Measurements from ENCODE around the gene CCL26. TPM values are rescaled to one million over a fixed set of nuclear protein-coding genes. Genes with fewer than 3 reads are reported as not detected.
"Not testable (repeated sequence)": the region's sequence is repeated elsewhere in the genome, so short reads cannot be mapped to it uniquely, and the experiment has no call there.

The CCL26 gene
- total RNA-seq, 1 donor from 2014 or later, result 0.59 TPM

DNA sequence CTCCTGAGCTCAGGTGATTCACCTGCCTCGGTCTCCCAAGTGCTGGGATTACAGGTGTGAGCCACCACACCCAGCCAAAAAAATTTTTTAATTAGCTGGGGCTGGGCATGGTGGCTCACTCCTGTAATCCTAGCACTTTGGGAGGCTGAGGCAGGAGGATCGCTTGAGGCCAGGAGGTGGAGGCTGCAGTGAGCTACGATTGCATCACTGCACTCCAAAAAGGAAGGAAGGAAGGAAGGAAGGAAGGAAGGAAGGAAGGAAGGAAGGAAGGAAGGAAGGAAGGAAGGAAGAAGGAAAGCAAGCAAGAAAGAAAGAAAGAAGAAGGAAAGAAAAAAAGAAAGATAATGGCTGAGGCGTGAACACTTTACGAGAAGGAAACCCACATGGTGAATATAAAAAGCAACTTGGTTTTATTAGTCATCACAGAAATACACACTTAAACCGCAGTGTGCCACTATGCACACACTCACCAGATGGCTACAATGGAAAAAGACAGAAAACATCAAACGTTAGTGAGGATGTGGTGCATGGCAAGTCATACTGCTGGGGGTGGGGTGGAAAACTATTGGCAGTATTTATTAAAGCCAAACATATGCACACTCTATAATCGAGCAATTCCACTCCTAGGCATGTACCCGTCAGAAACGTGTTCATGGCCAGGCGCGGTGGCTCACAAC is 4.4 kb upstream of the CCL26 start:
- Mint-ChIP-seq H3K4me3 (ENCODE audit: unreplicated experiment) (no peak overlapping the region), H3K36me3 (ENCODE audit: low read depth, unreplicated experiment) (no peaks in the 10 kb centered on the region), H3K27me3 (ENCODE audit: unreplicated experiment) (peaks cover 4% of the 10 kb centered on the region), H3K9me3 (ENCODE audit: unreplicated experiment) (no peaks in the 10 kb centered on the region), H3K27ac (ENCODE audit: unreplicated experiment) (no peak overlapping the region), H3K4me1 (ENCODE audit: unreplicated experiment) (peaks cover 8% of the 10 kb centered on the region)
- TF ChIP-seq, protein P1, sequence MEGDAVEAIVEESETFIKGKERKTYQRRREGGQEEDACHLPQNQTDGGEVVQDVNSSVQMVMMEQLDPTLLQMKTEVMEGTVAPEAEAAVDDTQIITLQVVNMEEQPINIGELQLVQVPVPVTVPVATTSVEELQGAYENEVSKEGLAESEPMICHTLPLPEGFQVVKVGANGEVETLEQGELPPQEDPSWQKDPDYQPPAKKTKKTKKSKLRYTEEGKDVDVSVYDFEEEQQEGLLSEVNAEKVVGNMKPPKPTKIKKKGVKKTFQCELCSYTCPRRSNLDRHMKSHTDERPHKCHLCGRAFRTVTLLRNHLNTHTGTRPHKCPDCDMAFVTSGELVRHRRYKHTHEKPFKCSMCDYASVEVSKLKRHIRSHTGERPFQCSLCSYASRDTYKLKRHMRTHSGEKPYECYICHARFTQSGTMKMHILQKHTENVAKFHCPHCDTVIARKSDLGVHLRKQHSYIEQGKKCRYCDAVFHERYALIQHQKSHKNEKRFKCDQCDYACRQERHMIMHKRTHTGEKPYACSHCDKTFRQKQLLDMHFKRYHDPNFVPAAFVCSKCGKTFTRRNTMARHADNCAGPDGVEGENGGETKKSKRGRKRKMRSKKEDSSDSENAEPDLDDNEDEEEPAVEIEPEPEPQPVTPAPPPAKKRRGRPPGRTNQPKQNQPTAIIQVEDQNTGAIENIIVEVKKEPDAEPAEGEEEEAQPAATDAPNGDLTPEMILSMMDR (IDR thresholded peaks at IDR 0.05; ENCODE audit: unreplicated experiment), result no peak
- DNase-seq (ENCODE audit: low spot score), result no peak

DNA sequence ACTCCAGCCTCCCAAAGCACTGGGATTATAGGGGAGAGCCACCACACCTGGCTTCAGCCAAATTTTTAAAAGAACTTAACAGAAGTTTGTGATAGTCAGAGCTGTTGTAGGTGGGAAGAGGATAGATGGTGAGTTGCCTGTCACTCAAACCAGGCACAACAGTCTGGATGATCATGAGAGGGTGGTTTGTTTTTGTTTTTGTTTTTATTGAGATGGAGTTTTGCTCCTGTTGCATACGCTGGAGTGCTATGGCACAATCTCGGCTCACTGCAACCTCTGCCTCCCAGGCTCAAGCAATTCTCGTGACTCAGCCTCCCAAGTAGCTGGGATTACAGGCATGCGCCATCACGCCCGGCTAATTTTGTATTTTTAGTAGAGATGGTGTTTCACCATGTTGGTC is 1.9 kb upstream of the CCL26 start:
- not testable (repeated sequence) for H3K27ac Mint-ChIP-seq (ENCODE audit: unreplicated experiment); H3K27me3 Mint-ChIP-seq (ENCODE audit: unreplicated experiment); H3K4me1 Mint-ChIP-seq (ENCODE audit: unreplicated experiment)

DNA sequence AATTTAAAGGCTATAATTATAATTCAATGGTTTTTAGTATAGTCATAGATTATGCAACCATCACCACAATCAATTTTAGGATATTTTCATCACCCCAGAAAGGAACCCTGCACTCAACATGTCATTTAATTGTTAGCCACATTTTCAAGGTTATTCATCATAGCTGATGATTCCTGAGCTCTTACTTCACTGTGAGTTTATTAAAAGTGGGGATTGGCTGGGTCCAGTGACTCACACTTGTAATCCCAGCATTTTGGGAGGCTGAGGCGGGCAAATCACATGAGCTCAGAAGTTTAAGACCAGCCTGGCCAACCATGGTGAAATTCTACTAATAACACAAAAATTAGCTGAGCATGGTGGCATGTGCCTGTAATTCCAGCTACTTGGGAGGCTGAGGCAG is 787 bp downstream of the CCL26 start:
- Mint-ChIP-seq H3K36me3 (ENCODE audit: low read depth, unreplicated experiment) (no peaks in the 10 kb centered on the region), H3K27ac (ENCODE audit: unreplicated experiment) (no peak overlapping the region), H3K4me1 (ENCODE audit: unreplicated experiment) (no peaks in the 10 kb centered on the region), H3K9me3 (ENCODE audit: unreplicated experiment) (no peaks in the 10 kb centered on the region), H3K4me3 (ENCODE audit: unreplicated experiment) (no peak overlapping the region), H3K27me3 (ENCODE audit: unreplicated experiment) (no peaks in the 10 kb centered on the region)
- TF ChIP-seq, protein P1 (IDR thresholded peaks at IDR 0.05; ENCODE audit: unreplicated experiment), result no peak
- no peak for DNase-seq (ENCODE audit: low spot score)

More for the DNA sequence above, 1.9 kb upstream of the CCL26 start:
- not testable (repeated sequence) for H3K4me3 Mint-ChIP-seq (ENCODE audit: unreplicated experiment); H3K36me3 Mint-ChIP-seq (ENCODE audit: low read depth, unreplicated experiment); DNase-seq (ENCODE audit: low spot score); H3K9me3 Mint-ChIP-seq (ENCODE audit: unreplicated experiment)

DNA sequence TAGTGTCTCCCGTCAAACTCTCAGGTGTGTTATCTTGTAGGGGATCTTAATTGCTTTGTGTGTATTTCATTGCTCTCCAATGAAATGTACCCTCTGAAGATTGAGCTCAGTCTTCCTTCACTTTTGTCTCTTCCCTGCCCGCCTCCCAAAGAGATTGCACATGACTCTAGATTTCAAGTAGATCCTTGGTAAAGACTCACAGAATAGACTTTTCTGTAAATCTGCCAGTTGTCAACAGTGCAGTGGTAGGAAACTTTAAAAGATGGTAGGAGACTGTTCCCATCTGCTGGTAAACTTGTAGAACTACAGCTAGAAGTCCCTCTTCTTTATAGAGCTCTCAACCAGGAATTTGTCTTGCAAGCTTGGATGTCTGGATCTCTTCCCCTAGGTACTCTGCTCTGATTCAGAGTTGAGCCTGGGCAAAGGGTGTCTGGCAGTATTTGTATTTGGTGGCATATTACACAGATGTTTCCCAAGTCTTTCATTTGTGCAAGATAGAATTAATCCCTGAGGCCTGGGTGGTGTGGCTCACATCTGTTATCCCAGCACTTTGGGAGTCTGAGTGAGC is 9.6 kb downstream of the CCL26 start:
- H3K27me3 Mint-ChIP-seq (ENCODE audit: unreplicated experiment), result no peaks in the 10 kb centered on the region
- H3K9me3 Mint-ChIP-seq (ENCODE audit: unreplicated experiment), result no peaks in the 10 kb centered on the region
- no peak for DNase-seq (ENCODE audit: low spot score)
- TF ChIP-seq, protein P1 (IDR thresholded peaks at IDR 0.05; ENCODE audit: unreplicated experiment), result peak; percentile 63
- no peak overlapping the region for H3K27ac Mint-ChIP-seq (ENCODE audit: unreplicated experiment)
- no peak overlapping the region for H3K4me3 Mint-ChIP-seq (ENCODE audit: unreplicated experiment)
- H3K4me1 Mint-ChIP-seq (ENCODE audit: unreplicated experiment), result no peaks in the 10 kb centered on the region
- H3K36me3 Mint-ChIP-seq (ENCODE audit: low read depth, unreplicated experiment), result no peaks in the 10 kb centered on the region

DNA sequence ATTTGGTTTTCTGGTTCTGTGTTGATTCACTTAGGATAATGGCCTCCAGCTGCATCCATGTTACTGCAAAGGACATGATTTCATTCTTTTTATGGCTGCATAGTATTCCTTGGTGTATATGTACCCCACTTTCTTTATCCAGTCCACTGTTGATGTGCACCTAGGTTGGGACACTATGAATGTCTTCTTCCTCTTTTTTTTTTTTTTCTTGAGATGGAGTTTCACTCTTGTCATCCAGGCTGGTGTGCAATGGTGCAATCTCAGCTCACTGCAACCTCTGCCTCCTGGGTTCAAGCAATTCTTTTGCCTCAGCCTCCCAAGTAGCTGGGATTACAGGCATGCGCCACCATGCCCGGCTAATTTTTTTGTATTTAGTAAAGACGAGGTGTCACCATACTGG is 10.2 kb downstream of the CCL26 start:
- not testable (repeated sequence) for H3K36me3 Mint-ChIP-seq (ENCODE audit: low read depth, unreplicated experiment); H3K9me3 Mint-ChIP-seq (ENCODE audit: unreplicated experiment); DNase-seq (ENCODE audit: low spot score); H3K4me3 Mint-ChIP-seq (ENCODE audit: unreplicated experiment); H3K27ac Mint-ChIP-seq (ENCODE audit: unreplicated experiment); H3K27me3 Mint-ChIP-seq (ENCODE audit: unreplicated experiment); H3K4me1 Mint-ChIP-seq (ENCODE audit: unreplicated experiment)

DNA sequence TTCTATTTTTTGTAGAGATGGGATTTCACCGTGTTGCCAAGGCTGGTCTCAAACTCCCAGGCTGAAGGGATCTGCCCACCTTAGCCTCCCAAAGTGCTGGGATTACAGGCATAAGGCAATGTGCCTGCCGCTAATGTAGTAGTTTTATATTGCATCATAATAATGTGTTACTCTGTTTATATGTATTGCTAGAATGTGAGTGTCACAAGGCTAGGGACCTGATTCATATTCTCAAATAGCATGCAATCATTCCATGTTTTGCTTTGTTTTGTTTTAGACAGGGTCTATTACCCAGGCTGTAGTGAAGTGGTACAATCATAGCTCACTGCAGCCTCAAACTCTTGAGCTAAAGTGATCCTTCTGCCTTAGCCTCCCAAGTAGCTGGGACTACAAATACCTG is 13.5 kb downstream of the CCL26 start:
- Mint-ChIP-seq H3K27ac (ENCODE audit: unreplicated experiment) (no peak overlapping the region), H3K4me3 (ENCODE audit: unreplicated experiment) (no peak overlapping the region), H3K27me3 (ENCODE audit: unreplicated experiment) (no peaks in the 10 kb centered on the region), H3K9me3 (ENCODE audit: unreplicated experiment) (no peaks in the 10 kb centered on the region), H3K4me1 (ENCODE audit: unreplicated experiment) (peaks cover 2% of the 10 kb centered on the region), H3K36me3 (ENCODE audit: low read depth, unreplicated experiment) (no peaks in the 10 kb centered on the region)
- no peak for DNase-seq (ENCODE audit: low spot score)
- TF ChIP-seq, protein P1 (IDR thresholded peaks at IDR 0.05; ENCODE audit: unreplicated experiment), result no peak

Data from endothelial cell (in vitro differentiated cells).